ENCODE measurements around the gene SOX15. TPM values are rescaled to one million over a fixed set of nuclear protein-coding genes. Genes with fewer than 3 reads are reported as not detected.
"Not testable (repeated sequence)": the region's sequence is repeated elsewhere in the genome, so short reads cannot be mapped to it uniquely, and the experiment has no call there.

SOX15 gene
- polyA plus RNA-seq (ENCODE audit: insufficient read length) = 1.7 TPM

- no peak for DNase-seq (ENCODE audit: low read depth)
Measured at GRCh38 chr17:7589891-7590691, at the start of gene SOX15. SOX15 (minus strand) TSS chr17:7590094; CDS start chr17:7589676, 418 bp downstream.

DNA sequence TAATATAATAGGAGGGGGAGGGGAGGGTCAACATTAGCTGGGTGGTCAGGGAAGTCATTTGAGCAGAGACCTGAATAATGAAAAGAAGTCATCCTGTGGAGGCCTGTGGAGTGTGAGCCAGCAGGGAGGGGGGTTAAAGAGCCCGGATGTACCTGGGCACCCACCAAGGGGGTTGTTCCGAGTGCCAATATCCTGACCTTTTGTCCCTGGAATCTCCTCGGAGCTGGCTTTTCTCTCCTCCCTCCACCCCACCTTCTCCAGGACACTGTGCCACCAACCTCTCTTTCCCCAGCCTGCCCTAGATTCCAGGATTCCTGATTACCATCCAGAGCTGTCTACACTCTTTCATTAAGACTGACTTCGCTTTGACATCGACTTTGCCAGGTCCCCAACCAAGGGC, 46.3 kb upstream of the SOX15 start:
- no peak for DNase-seq (ENCODE audit: low read depth)

DNA sequence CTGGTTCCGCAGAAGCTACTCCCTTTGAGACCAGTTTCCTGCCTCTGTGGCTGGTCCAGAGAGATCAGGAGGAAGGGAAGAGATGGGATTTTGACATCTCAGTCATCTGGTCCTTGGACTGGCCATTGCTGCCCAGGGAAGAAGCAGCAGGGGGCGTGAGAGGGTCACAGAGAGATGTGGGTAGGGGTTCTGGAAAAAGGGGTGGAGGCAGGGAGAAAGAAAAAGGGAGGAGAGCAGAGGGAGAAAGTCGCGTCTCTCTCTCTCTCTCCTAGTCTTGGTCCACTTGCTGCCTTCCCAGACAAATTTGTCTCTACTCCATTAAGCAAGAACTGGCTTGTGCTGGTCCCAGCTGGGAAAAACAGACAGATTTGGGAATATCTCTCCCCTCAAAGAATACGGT, 44.5 kb upstream of the SOX15 start:
- DNase-seq (ENCODE audit: low read depth) = no peak

DNA sequence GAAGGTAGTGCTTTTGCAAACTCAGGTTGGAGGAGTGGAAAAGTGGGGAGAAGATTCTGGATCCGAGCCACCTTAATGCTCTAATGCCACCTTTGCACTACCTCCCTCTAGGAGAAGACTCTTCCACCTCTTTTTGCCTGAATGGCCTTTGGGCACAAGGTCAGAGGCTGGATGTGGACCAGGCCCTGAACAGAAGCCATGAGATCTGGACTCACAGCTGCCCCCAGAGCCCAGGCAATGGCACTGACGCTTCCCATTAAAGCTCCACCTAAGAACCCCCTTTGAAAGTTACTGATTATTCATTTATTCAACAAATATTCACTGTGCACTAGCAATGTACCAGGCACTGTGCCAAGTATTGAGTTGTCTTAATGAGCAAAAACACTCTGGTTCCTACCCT, 43.2 kb upstream of the SOX15 start:
- DNase-seq (ENCODE audit: low read depth) = no peak

- no peak for DNase-seq (ENCODE audit: low read depth)
Measured at GRCh38 chr17:7632492-7632894, 42.6 kb upstream of the SOX15 start.

DNA sequence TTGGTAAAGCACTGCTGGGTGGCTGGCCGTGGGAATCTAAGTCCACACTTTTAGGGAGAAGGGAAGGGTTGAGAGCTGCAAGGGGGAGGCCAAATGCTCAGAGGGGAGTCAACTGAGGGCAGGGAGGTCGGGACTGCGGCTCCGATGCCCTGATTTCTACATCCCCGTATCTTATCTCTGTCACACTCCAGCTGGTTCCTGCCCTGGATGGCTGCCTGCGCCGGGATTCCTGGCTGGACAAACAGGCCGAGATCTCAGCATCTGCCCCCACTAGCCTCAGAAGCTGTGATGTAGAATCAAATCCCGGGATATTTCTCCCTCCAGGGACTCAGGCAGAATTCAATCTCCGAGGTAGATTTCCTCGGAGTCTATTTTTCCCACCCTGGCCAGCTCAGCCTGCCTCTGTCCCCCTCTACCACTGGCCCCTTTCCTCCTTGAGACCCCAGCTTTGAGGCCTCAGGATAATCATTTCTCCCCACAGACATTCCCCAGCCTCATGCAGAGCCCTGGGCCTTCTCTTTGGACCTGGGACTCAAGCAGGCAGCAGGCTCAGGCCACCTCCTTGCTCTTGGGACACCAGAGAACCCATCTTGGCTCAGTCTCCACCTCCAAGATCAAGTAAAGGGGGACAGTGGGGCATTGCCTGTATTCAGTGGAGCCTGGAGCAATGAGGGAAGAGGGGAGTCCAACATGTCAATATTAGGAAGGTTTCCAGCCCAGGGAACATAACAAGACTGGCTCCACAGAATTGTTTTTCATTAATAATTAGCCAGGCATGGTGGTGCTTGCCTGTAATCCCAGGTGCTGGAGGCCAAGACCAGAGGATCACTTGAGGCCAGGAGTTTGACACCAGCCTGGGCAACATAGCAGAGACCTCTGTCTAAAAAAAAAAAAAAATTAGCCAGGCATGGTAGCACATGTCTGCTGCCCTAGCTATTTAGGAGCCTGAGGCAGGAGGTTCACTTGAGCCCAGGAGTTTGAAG, 41.8 kb upstream of the SOX15 start:
- no peak for DNase-seq (ENCODE audit: low read depth)

DNA sequence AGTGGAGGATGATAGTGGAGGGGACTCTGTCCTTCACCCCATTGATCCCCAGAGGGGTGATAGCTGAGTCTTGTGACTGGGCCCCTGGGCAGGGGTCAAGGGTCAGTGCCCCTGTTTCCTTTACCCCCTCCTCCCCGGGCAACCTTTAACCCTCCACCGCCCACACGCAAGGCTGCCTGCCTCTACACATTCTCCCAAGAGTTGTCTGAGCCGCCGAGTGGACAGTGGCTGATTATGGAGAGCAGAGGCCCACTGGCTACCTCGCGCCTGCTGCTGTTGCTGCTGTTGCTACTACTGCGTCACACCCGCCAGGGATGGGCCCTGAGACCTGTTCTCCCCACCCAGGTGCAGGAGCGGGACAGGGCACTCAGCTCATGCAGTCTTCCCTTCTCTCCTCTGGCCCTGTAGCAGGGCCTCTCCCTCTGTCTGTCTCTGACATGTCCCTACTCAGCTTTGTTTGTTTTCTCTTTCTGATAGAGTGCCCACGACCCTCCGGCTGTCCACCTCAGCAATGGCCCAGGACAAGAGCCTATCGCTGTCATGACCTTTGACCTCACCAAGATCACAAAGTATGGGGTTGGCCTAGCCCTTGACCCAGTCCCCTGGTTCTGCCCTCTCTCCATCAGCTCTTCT, 40.2 kb upstream of the SOX15 start, which contains the start of gene SHBG:
TSS of gene SHBG (plus strand) at position 197 of the 633 bp plus-strand sequence. CDS start at position 235, 38 bp downstream.
- no peak for DNase-seq (ENCODE audit: low read depth)

- DNase-seq (ENCODE audit: low read depth) = peak; percentile 86
Measured at GRCh38 chr17:7627250-7628121, 37.6 kb upstream of the SOX15 start, which contains the start of gene SAT2. SAT2 (minus strand) TSS chr17:7627821; CDS start chr17:7627635, 186 bp downstream.

DNA sequence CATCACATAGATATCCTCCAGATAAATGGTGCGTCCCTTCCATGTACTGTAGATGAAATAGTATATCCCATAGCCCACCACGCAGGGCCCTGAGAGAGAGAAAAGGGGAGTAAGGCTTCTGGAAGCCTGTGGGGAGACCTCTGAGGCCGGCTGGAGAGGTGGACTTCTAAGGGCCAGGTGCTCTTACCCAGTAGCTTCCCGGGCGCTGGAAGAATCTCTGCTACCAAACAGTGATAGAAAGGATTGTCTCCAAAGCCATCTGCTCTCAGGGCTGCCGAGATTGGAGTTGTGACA, 37.0 kb upstream of the SOX15 start:
- no peak for DNase-seq (ENCODE audit: low read depth)

DNA sequence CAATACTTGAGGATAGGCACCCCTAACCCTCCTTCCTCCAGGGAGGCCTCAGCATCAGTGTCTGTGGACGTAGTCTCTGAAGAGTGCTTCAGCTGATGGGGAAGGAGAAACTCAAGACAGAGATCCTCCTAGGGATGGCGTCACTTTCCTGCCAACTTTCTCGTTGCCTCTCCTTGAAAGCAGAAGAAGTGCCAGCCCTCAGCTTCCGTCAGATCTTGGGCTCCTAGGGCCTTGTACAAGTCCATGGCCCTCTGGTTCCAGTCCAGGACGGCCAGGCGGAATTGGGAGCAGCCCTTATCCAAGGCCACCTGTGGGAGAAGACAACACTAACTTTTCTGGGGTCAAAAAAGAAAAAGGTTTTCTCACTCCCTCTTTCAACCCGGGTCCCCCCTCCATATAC, 36.4 kb upstream of the SOX15 start:
- DNase-seq (ENCODE audit: low read depth) = no peak

DNA sequence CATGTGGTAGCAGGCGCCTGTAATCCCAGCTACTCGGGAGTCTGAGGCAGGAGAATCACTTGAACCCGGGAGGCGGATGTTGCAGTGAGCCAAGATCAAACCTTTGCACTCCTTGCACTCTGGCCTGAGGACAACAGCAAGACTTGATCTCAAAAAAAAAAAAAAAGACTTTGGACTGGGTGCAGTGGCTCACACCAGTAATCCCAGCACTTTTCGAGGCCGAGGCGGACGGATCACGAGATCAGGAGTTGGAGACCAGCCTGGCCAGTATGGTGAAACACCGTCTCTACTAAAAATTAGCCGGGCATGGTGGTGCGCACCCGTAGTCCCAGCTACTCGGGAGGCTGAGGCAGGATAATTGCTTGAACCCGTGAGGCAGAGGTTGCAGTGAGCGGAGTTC, 35.9 kb upstream of the SOX15 start:
- not testable (repeated sequence) for DNase-seq (ENCODE audit: low read depth)

DNA sequence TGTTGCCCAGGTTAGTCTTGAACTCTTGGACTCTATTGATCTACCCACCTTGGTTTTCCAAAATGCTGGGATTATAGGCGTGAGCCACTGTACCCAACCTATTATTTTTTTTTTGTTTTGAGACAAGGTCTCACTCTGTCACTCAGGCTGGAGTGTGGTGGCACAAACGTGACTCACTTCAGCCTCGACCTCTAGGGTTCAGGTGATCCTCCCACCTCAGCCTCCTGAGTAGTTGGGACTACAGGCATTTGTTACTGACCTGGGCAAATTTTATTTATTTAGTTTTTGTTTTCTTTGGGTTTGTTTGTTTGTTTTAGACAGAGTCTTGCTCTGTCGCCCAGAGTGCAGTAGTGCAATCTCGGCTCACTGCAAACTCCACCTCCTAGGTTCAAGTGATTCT, 33.8 kb upstream of the SOX15 start:
- no peak for DNase-seq (ENCODE audit: low read depth)

DNA sequence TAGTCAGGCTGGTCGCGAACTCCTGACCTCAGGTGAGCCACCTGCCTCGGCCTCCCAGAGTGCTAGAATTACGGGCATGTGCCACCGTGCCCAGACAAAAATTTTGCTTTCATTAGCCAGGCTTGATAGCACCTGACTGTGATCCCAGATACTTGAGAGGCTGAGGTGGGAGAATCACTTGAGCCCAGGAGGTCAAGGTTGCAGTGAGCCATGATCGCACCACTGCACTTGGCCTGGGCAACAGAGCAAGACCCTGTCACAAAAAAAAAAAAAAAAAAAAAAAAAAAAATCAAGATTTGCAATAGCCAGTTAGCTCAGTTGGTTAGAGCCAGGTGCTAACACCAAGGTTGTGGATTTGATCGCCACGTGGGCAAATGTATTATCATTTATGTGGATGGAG, 30.9 kb upstream of the SOX15 start:
- no peak for DNase-seq (ENCODE audit: low read depth)

DNA sequence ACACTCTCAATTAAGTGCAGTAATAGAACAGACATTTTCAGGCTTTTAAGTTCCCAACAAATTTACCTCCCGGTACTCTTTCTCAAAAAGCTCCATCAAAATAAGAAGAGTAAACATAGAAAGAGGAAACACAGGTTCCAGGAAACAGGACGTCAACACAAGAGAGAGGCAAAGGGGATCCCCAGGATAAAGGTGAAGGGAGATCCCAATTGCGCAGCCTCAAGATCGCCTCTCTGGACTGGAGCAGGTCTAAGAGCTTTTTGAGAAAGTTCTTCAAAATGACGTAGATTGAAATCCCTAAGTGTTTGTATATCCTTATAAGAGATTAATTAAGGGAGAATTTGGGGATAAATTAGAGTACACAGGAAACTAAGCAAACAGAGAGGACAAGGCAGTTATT, 28.7 kb upstream of the SOX15 start:
- DNase-seq (ENCODE audit: low read depth) = no peak

- DNase-seq (ENCODE audit: low read depth) = no peak
Measured at GRCh38 chr17:7615265-7615747, 25.4 kb upstream of the SOX15 start.

DNA sequence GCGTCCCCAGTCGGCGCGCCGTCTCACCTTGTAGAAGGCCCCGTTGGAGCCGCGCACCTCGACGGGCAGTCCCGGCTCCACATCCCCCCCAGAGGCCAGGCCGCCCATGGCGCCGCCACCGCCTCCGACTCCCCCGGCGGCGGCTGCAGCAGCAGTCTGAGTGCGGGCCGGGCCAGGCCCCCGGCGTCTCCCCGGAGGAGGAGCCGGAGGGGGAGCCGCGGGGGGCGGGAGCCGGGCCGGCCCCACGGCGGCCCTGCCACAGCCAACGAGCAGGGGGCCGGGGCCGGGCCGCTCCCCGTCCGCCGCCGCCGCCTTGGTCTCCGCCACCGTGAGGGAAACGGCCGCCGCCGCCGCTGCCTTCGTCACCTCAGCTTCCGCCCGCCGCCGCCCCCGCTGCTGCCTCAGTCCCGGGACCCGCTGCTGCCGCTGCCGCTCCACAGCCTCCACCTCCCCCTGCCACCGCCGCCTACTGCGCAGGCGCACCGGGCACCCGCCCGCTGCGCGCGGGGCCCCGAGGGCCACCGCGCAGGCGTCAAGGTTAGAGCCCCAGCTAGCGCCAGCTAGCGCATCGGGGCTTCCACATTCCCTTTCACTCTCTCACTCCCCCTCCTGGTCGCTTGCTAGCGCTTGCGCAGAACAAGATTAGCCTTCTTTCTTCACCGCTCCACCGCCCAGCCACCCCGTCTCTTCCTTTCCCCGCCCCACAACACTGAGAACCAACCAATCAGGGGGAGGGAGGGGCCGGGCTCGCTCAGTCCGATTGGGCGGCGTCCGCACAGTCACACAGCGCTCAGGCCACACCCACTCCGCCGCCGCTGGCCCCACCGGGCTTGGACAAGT, 24.8 kb upstream of the SOX15 start, which contains the start of gene FXR2:
TSS of gene FXR2 (minus strand) at position 473 of the 840 bp plus-strand sequence. CDS start at position 108, 365 bp downstream.
- peak; percentile 100 for DNase-seq (ENCODE audit: low read depth)

DNA sequence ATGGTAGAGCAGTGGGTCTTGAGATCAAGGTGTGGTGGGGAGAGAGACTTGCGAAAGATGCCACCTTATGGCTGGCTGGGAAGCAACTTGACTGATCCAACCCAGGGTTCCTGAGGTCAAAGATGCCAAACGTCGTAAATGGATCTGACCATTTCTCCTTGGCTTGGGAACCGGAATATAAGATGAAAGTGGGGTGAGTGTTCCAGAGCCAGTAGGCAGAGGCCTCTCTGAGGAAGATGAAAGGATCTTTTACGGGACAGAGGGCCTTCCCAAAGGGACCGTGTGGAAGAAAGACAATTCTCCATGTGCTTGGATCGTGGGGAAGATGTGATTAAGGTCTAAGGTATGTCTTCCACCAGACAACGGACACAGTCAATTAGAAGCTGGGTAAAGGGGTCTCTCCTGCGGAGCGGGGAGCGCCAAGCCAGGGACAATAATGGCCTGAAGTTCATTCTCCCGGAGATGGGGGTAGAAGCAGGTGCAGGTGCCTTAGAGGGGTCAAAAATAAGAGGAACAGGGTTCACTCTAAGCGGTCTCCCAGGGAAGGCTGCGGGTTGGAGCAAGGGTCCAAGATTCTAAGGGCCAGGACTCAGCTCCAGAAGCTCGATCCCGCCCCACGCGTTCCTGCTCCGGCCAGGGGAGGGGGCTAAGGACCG, 24.0 kb upstream of the SOX15 start:
- no peak for DNase-seq (ENCODE audit: low read depth)

- DNase-seq (ENCODE audit: low read depth) = no peak
Measured at GRCh38 chr17:7612294-7612640, 22.4 kb upstream of the SOX15 start.

- DNase-seq (ENCODE audit: low read depth) = no peak
Measured at GRCh38 chr17:7611635-7612293, 21.9 kb upstream of the SOX15 start.
